Hepatocyte (in vitro differentiated cells): Measurements from ENCODE around the gene UBN2. TPM values are rescaled to one million over a fixed set of nuclear protein-coding genes. Genes with fewer than 3 reads are reported as not detected.
"Not testable (repeated sequence)": the region's sequence is repeated elsewhere in the genome, so short reads cannot be mapped to it uniquely, and the experiment has no call there.

Experiments
- DNase-seq: peaks from one replicate; pipeline ENCODE4 v3.0.0-alpha.2; 2016; ENCODE audit warnings: low spot score
- H2AFZ ChIP-seq: fragments of 200-600 bp; sonication (generic); 2 replicates; pipeline ENCODE4 v1.6.0; 2016; ENCODE audit warnings: antibody characterized with exemption, mild to moderate bottlenecking
- H3K27ac ChIP-seq: fragments of 200-600 bp; sonication (generic); 2 replicates; pipeline ENCODE4 v1.5.1; 2016; ENCODE audit warnings: mild to moderate bottlenecking
- H3K27me3 ChIP-seq: fragments of 200-600 bp; sonication (generic); 2 replicates; pipeline ENCODE4 v1.6.1; 2016
- H3K36me3 ChIP-seq: fragments of 200-600 bp; sonication (generic); replicated peaks from 2 replicates; pipeline ENCODE4 v1.5.1; 2016; ENCODE audit warnings: low read depth; ENCODE audit not compliant: insufficient read depth
- H3K4me1 ChIP-seq: fragments of 200-600 bp; sonication (generic); 2 replicates; pipeline ENCODE4 v1.5.1; 2016; ENCODE audit warnings: mild to moderate bottlenecking, moderate library complexity; ENCODE audit not compliant: insufficient read depth
- H3K4me2 ChIP-seq: fragments of 200-600 bp; sonication (generic); 2 replicates; pipeline ENCODE4 v1.6.0; 2016
- H3K4me3 ChIP-seq: fragments of 200-600 bp; sonication (generic); 2 replicates; pipeline ENCODE4 v1.5.1; 2016; ENCODE audit warnings: mild to moderate bottlenecking
- H3K79me2 ChIP-seq: fragments of 200-600 bp; sonication (generic); 2 replicates; pipeline ENCODE4 v1.6.0; 2017; ENCODE audit warnings: mild to moderate bottlenecking
- H3K9me2 ChIP-seq: fragments of 200-600 bp; sonication (generic); replicated peaks from 2 replicates; pipeline ENCODE4 v1.6.0; 2017; ENCODE audit warnings: mild to moderate bottlenecking; ENCODE audit not compliant: insufficient read depth
- H3K9me3 ChIP-seq: fragments of 200-600 bp; sonication (generic); 2 replicates; pipeline ENCODE4 v1.5.1; 2016; ENCODE audit warnings: low read depth, mild to moderate bottlenecking
- H4K20me1 ChIP-seq: fragments of 200-600 bp; sonication (generic); 2 replicates; pipeline ENCODE4 v1.6.0; 2016; ENCODE audit warnings: mild to moderate bottlenecking; ENCODE audit not compliant: insufficient read depth, poor library complexity, severe bottlenecking
- EZH2 ChIP-seq: fragments of 200-600 bp; sonication (generic); IDR thresholded peaks from 2 replicates; pipeline ENCODE4 v1.6.1; 2016; ENCODE audit warnings: antibody characterized with exemption, mild to moderate bottlenecking, borderline replicate concordance
- EZH2phosphoT487 ChIP-seq: fragments of 200-600 bp; sonication (generic); IDR thresholded peaks from one replicate; pipeline ENCODE4 v1.6.1; 2018; ENCODE audit warnings: antibody characterized with exemption, mild to moderate bottlenecking, low read depth, moderate library complexity; ENCODE audit not compliant: unreplicated experiment, severe bottlenecking
- WGBS: methylation state at CpG from one replicate; pipeline ENCODE4 v1.1.6; 2016; ENCODE audit warnings: low lambda C conversion rate; ENCODE audit errors: missing lambda C conversion rate; 5-methylcytosine and 5-hydroxymethylcytosine counted together
- polyA plus RNA-seq: library from polyadenylated mRNA; unstranded; fragments of >200 nt; fragmentation: Nextera tagmentation; extraction: Ambion mirVana; gene quantifications from 2 replicates; pipeline ENCODE4 v1.2.1, GENCODE V29; 2016
- total RNA-seq: library from RNA; depleted of rRNA; stranded (reverse); fragments of >200 nt; gene quantifications from 2 replicates; pipeline ENCODE4 v1.2.3, GENCODE V29; 2014
- TF ChIP-seq, protein P1 (sequence below): fragments of 200-600 bp; sonication (generic); IDR thresholded peaks from 2 replicates; pipeline ENCODE4 v1.5.1; 2016; ENCODE audit warnings: antibody characterized with exemption, mild to moderate bottlenecking; ENCODE audit not compliant: poor library complexity

UBN2 gene
- total and polyA plus RNA-seq, 2 experiments from 2014 or later: 4.5 to 12.9 TPM

GRCh38 chr7:139205843-139206242 lies 25.2 kb upstream of the UBN2 start:
- Histone ChIP-seq H3K36me3 (no peaks in the 10 kb centered on the region), H3K4me1 (no peaks in the 10 kb centered on the region), H3K27me3 (no peaks in the 10 kb centered on the region), H3K4me2 (no peak overlapping the region), H3K79me2 (no peaks in the 10 kb centered on the region), H3K27ac (no peak overlapping the region), H3K4me3 (no peak overlapping the region), H4K20me1 (no peaks in the 10 kb centered on the region), H3K9me2 (no peaks in the 10 kb centered on the region), H2AFZ (no peak overlapping the region), H3K9me3 (peaks cover 13% of the 10 kb centered on the region)
- TF ChIP-seq EZH2 (no peak), EZH2phosphoT487 (no peak)
- TF ChIP-seq, protein P1, sequence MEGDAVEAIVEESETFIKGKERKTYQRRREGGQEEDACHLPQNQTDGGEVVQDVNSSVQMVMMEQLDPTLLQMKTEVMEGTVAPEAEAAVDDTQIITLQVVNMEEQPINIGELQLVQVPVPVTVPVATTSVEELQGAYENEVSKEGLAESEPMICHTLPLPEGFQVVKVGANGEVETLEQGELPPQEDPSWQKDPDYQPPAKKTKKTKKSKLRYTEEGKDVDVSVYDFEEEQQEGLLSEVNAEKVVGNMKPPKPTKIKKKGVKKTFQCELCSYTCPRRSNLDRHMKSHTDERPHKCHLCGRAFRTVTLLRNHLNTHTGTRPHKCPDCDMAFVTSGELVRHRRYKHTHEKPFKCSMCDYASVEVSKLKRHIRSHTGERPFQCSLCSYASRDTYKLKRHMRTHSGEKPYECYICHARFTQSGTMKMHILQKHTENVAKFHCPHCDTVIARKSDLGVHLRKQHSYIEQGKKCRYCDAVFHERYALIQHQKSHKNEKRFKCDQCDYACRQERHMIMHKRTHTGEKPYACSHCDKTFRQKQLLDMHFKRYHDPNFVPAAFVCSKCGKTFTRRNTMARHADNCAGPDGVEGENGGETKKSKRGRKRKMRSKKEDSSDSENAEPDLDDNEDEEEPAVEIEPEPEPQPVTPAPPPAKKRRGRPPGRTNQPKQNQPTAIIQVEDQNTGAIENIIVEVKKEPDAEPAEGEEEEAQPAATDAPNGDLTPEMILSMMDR: no peak
- no peak for DNase-seq

DNA sequence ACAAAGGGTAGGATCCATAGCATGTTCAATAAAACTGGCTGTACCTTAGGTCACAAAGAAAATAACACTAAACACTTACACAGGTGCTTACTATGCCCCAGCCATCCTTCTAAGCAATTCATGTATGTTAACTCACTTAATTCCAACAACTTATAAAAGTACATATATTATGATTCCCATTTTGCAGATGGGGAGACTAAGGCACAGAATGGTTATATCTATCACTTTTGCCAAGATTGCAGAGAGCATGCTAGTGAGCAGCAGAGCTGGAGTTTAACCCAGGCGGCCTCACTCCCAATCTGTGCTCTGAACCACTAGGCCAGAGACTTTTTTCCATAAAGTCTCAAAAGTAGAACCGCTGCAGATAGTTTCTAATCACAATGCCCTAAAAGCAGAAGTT lies 18.9 kb upstream of the UBN2 start:
- Histone ChIP-seq H3K27ac (no peak overlapping the region), H3K9me2 (no peaks in the 10 kb centered on the region), H3K9me3 (no peaks in the 10 kb centered on the region), H3K4me3 (no peak overlapping the region), H3K36me3 (no peaks in the 10 kb centered on the region), H3K4me2 (no peak overlapping the region), H3K4me1 (no peaks in the 10 kb centered on the region), H4K20me1 (no peaks in the 10 kb centered on the region), H3K27me3 (no peaks in the 10 kb centered on the region), H2AFZ (no peak overlapping the region), H3K79me2 (no peaks in the 10 kb centered on the region)
- 92% methylated on average over 2 of the region's 2 CpGs for WGBS
- TF ChIP-seq, protein P1: no peak
- TF ChIP-seq EZH2: no peak
- no peak for TF ChIP-seq EZH2phosphoT487
- no peak for DNase-seq

DNA sequence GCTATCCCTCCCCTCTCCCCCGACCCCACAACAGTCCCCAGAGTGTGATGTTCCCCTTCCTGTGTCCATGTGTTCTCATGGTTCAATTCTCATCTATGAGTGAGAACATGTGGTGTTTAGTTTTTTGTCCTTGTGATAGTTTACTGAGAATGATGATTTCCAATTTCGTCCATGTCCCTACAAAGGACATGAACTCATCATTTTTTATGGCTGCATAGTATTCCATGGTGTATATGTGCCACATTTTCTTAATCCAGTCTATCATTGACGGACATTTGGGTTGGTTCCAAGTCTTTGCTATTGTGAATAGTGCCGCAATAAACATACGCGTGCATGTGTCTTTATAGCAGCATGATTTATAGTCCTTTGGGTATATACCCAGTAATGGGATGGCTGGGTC lies 17.5 kb upstream of the UBN2 start:
- not testable (repeated sequence) for H3K9me2 ChIP-seq, H3K4me1 ChIP-seq, DNase-seq, H3K4me3 ChIP-seq, H2AFZ ChIP-seq, H3K36me3 ChIP-seq, H4K20me1 ChIP-seq, H3K27ac ChIP-seq, H3K9me3 ChIP-seq, H3K4me2 ChIP-seq, H3K27me3 ChIP-seq, H3K79me2 ChIP-seq
- WGBS: 87% methylated on average over 6 of the region's 6 CpGs

DNA sequence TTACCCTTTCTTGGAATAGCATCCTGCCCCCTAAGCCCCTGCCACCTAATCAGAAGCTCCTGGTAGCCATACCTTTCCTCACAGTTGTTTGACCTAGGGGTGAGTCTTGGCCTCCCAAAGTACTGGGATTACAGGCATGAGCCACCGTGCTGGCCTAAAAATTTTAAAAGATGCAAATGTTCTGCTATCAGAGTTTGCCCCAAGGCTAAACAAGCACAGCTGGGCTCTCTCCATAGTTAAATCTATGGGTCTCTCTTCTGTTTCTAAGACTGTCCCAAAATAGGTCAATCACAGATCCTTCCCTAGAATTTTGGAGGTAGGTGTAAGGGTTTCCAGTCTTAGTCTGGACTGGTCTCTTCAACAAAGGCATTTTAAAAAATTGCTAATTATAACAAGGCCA lies 12.9 kb upstream of the UBN2 start:
- 22% methylated on average over 1 of the region's 1 CpG for WGBS
- no peak for TF ChIP-seq EZH2
- TF ChIP-seq, protein P1: no peak
- no peak for TF ChIP-seq EZH2phosphoT487

More for the DNA sequence above, 12.9 kb upstream of the UBN2 start:
- no peaks in the 10 kb centered on the region for H3K27me3 ChIP-seq
- no peaks in the 10 kb centered on the region for H3K9me2 ChIP-seq
- H2AFZ ChIP-seq: no peak overlapping the region
- no peak for DNase-seq
- no peaks in the 10 kb centered on the region for H3K79me2 ChIP-seq
- H3K4me2 ChIP-seq: no peak overlapping the region
- H3K4me1 ChIP-seq: no peaks in the 10 kb centered on the region
- H3K4me3 ChIP-seq: no peak overlapping the region
- no peaks in the 10 kb centered on the region for H3K9me3 ChIP-seq
- no peak overlapping the region for H3K27ac ChIP-seq
- no peaks in the 10 kb centered on the region for H4K20me1 ChIP-seq
- H3K36me3 ChIP-seq: no peaks in the 10 kb centered on the region
